GM12873 (cell line): ENCODE results near the gene ARHGAP27.

Experiments used
- TF ChIP-seq, protein P1 (sequence below): IDR thresholded peaks from 2 replicates; pipeline ENCODE4 v1.5.1; 2012; ENCODE audit warnings: low read depth, mild to moderate bottlenecking, moderate library complexity, low read length, control low read depth; ENCODE audit not compliant: insufficient read depth; ENCODE audit errors: missing control alignments

ARHGAP27 gene

DNA sequence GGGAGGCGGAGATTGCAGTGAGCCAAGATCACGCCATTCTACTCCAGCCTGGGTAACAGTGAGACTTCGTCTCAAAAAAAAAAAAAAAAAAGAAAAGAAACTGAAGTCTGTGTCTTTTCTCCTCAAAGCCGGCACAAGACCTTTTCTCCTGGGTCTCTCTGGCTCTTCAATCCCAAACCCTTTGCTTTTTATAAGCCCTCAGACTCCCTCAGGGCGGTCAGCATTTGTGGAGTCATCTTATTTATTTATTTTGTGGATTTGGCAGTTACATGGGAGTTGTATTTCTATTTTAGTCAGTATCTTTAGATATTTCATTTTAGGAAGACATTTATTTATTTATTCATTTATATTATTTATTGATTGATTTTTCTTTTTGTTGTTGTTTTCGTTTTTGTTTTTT lies 58.2 kb downstream of the ARHGAP27 start:
- TF ChIP-seq, protein P1, sequence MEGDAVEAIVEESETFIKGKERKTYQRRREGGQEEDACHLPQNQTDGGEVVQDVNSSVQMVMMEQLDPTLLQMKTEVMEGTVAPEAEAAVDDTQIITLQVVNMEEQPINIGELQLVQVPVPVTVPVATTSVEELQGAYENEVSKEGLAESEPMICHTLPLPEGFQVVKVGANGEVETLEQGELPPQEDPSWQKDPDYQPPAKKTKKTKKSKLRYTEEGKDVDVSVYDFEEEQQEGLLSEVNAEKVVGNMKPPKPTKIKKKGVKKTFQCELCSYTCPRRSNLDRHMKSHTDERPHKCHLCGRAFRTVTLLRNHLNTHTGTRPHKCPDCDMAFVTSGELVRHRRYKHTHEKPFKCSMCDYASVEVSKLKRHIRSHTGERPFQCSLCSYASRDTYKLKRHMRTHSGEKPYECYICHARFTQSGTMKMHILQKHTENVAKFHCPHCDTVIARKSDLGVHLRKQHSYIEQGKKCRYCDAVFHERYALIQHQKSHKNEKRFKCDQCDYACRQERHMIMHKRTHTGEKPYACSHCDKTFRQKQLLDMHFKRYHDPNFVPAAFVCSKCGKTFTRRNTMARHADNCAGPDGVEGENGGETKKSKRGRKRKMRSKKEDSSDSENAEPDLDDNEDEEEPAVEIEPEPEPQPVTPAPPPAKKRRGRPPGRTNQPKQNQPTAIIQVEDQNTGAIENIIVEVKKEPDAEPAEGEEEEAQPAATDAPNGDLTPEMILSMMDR = no peak

DNA sequence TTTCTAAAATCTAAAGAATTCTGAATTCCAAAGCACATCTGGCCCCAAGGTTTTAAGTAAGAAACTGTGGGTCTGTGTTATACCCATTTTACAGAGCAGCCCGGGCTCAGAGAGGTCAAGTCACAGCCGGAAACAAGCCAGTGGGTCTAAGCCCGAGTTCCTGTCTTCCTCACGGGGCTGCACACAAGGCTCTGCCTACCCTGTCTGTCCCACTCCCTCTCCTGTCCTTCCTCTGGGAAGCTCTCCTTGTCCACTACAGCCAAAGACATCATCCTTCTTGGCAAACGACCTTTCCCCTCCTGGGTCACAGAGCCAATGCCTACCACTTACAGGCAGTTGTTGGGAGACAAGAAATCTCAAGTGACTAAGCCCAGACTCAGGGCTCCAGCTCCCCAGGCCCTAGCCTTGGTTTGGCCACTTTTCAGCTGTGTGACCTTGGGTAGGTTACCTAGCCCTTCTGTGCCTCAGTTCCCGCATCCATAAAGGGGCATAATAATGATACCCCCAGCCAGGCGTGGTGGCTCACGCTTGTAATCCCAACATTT lies 60.3 kb downstream of the ARHGAP27 start:
- TF ChIP-seq, protein P1 = no peak

DNA sequence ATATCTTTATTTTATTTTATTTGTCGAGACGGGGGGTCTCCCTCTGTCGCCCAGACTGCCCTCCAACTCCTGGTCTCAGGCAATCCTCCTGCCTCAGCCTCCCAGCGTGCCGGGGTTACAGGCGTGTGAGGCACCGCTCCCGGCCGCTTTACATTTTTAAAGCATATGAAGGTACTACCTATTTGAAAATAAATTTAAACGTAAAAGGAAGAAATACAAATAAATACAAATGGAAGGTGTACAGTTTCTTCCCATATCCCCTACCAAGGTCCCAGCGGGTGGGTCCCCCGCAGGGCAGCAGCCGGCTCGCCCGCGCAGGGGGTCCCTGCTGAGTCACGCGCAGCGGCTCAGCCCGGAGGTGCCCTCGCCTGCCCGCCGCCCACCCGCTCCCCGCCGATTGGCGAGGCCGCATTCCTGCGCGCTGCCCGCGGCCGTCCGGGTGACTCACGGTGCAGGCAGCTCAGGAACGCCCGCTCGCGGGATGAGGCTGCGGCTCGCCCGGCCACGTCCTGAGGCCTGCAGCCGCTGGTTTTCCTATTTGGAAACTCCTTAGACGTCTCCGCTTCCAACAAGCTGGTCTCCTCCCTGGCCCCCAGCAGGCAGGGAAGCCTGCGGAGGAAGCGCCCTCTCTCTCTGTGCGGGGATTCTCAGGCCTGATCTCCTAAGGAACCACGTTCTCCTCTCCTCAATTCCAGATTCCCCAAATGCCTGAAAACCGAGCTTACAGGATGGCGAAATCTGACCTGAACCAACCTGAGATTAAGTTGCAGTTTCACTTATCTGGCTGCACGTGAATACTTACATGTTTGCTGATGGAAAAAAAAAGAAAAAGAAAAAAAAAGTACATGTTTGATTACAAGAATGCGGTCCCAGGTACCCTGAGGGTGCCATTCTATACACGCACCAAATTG lies 61.0 kb downstream of the ARHGAP27 start:
- TF ChIP-seq, protein P1 = no peak

DNA sequence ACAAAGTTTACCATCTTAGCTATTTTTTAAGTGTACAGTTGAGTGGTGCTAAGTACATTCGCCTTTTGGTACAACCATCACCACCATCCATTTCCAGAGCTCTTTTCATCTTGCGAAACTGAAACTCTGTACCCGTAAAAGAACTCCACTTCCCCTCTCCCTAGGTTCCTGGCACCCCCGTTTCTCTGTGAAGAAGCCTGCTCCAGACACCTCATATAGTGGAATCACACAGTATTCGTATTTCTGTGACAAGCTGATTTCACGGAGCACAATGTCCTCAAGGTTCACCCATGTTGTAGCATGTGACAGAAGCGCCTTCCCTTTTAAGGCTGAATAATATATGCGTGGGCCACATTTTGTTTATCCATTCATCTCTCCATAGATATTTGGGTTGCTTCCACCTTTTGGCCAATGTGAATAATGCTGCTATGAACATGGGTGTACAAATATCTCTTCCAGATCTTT lies 61.7 kb downstream of the ARHGAP27 start:
- TF ChIP-seq, protein P1 = no peak

DNA sequence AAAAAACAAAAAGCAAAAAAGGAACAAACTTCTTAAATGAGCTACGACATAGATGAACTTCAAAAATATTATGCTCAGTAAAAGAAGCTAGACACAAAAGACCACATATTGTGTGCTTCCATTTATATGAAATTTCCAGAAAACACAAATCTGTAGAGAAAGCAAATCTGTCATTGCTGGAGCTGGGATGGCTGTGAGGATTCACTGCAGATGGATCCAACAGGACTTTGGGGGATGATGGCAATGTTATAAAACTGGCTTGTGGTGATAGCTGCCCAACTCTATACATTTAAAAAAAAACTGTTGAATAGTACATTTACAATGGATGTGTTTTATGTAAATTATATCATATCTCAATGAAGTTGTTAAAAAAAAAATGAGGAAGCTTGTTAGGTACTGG lies 63.2 kb downstream of the ARHGAP27 start:
- TF ChIP-seq, protein P1 = no peak

DNA sequence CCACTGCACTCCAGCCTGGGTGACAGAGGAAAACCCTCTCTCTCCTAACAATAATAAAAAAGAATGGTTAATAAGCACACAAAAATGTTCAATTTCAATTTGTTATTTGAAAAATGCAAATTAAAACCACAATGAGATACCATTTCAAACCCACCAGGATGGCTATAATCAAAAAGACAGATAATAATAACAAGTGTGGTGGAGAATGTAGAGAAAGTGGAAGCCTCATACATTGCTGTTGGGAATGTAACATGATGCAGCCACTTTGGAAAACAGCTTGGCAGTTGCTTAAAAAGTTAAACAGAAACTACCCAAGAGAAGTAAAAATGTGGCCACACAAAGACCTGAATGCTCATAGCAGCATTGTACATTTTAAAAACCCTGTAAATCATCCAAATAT lies 64.0 kb downstream of the ARHGAP27 start:
- TF ChIP-seq, protein P1 = no peak

DNA sequence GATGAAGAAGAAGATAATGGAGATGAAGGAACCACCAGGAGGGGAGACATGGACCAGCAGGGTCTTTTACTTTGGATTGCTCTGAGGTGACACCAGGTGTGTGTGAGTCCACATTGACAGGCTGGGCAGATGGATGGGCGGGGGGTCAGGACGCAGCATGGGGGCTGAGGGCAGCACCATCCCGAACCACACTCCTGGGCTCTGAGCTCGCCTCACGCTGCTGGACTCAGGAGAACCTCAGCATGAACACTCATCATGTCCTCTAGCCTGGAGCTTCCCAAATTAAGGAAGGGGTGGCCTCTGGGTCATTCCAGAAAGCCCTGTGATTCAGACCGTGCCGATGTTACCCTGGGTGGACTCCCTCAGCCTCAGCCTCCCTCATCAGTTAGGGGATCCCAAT lies 65.5 kb downstream of the ARHGAP27 start:
- TF ChIP-seq, protein P1 = no peak
